OCI-M2 (cell line): Measurements from ENCODE around the gene PDZD2.
A peak's percentile ranks its signal among the peaks of the same experiment; 100 is the strongest.

Source experiments
- DNase-seq: peaks from one replicate; lab custom pipeline; 2025; ENCODE audit not compliant: unreplicated experiment; lab: John Stamatoyannopoulos, UW

The PDZD2 gene

GRCh38 chr5:31811210-31811609, 172.3 kb downstream of the PDZD2 start:
- DNase-seq, result no peak

DNA sequence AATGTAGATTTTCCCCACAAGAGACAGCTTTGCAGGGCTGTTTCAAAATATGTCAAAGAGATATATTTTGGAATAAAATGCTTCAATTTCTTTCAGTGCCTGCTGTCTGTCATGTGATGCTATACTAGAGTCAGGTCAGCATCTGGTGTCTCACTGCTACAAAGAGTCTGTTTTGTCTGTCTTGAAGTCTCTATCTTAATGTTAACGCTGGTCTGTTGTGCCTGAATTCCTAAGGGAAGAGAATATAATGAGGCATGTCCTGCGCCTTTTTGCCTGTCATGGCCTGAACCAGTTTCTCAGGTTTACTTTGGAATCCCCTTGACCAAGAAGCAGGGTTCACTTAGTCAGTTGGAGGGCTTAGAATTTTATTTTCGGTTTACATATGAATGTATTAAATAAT, 176.4 kb downstream of the PDZD2 start:
- DNase-seq, result no peak

DNA sequence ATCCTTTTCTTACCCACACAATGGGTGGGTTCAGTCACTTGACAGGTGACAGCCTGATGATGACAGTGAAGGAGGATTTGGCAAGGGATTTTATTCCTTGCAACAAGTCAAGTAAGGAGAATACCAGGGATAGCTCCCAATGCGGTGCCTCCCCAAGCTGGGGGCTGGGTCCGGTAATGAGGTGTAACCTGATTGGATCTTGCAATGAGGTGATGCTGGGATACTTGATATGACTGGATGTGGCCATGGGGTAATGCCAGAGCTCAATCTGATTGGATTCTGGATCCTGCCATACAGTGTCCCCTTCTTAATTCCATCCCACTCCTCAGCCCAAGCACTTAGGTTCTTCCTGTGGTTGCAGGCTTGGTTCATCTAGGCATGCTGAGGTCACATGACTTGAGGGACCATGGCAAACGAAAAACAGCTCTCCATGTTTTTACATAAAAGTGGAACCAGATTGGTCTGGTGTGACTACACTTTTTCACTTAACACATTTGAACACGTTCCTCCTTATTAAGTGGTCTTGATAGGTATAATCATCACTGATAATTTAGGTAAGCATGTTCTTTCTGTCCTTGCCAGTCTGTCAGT, 181.1 kb downstream of the PDZD2 start:
- DNase-seq, result no peak

GRCh38 chr5:31823472-31823871, 184.5 kb downstream of the PDZD2 start:
- no peak for DNase-seq

- DNase-seq, result no peak
Observed at GRCh38 chr5:31824869-31825517, 186.1 kb downstream of the PDZD2 start.

- peak; percentile 2 for DNase-seq
Observed at GRCh38 chr5:31825518-31826068, 186.7 kb downstream of the PDZD2 start.

DNA sequence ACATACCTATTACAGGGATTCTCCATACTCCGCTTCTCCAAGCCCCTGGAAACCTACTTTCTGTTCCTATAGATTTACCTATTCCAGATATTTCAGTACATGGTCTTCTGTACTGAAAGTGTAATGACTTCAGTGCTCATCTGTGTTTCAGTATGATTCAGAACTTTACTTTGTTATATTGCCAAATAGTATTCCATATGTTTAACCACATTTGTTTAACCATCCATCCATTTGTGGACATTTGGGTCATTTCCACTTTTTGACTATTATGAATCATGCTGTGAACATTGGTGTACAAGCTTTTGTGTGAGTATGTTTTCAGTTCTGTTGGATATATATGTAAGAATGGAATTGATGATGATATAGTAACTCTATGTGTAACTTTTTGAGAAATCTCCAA, 188.9 kb downstream of the PDZD2 start:
- DNase-seq, result no peak

DNA sequence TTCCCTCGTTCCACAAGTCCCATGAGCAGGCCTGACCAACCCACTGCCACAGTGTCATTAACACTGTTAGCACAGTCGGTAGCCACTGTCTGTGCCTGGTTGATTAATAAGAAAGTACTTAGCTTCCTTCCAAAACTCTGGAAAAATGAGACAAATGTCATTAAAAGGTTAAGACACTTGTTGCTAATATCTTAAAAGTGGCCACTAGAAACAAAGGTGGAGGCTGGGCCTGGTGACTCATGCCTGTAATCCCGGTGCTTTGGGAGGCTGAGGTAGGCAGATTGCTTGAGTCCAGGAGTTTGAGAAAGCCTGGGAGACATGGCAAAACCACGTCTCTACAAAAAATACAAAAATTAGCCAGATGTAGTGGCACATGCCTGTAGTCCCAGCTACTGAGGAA, 194.0 kb downstream of the PDZD2 start:
- DNase-seq, result no peak

- DNase-seq, result no peak
Observed at GRCh38 chr5:31833710-31834109, 194.8 kb downstream of the PDZD2 start.

- DNase-seq, result no peak
Observed at GRCh38 chr5:31844622-31845345, 205.9 kb downstream of the PDZD2 start.

DNA sequence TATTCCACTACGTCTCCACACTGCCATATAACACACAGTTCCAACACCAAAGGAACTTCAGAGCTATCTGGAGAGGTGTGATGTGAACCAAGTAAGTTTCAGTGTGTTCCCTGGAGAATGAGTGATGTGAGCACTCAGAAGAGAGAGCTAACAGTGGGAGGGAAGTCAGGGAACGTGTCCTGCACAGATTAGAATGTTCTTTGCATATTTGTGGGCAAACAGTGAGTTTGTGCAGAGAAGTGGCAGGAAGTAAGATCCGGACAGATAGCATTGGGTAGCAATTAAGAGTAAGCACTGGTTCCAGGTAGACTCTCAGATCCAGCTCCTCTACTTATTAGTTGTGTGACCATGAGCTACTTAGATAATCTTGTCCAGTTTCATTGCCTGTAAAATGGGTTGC, 206.4 kb downstream of the PDZD2 start:
- no peak for DNase-seq

GRCh38 chr5:31846934-31847333, 208.0 kb downstream of the PDZD2 start:
- no peak for DNase-seq

GRCh38 chr5:31847354-31847753, 208.4 kb downstream of the PDZD2 start:
- DNase-seq, result no peak

DNA sequence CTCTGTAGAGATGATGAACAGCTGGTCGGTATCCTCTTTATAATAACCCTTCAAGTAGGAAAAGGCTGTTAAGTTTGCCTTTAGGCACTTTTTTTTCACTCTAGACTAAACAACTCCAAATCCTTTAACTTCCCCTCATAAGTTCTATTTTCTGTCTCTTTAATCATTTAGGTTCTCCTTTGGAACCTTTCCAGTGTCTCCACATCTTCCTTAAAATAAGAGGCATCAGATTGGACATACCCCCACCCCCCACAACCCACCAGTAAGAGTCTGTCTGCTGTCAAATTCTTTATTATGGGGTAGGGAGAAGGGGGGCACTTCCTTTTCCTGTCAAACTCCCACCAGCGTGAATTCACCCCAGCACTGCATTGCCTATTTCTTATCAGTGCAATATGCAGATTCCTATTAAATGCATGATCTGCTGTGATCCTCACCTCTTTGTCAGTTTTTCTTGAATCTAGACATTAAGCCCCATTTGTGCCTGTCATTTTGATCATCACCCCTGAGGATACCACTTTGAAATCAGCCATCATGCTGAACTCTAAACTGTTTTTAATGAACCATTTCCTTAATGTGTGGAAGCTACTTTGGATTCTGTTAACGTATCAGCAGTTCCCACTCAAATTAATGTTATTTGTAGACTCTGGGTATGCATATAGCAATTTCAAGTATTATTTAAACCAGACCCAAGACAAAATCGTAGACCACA, 212.2 kb downstream of the PDZD2 start:
- no peak for DNase-seq

- no peak for DNase-seq
Observed at GRCh38 chr5:31853398-31854135, 214.6 kb downstream of the PDZD2 start.

- no peak for DNase-seq
Observed at GRCh38 chr5:31854181-31855133, 215.5 kb downstream of the PDZD2 start.

GRCh38 chr5:31855134-31856040, 216.5 kb downstream of the PDZD2 start:
- DNase-seq, result no peak

DNA sequence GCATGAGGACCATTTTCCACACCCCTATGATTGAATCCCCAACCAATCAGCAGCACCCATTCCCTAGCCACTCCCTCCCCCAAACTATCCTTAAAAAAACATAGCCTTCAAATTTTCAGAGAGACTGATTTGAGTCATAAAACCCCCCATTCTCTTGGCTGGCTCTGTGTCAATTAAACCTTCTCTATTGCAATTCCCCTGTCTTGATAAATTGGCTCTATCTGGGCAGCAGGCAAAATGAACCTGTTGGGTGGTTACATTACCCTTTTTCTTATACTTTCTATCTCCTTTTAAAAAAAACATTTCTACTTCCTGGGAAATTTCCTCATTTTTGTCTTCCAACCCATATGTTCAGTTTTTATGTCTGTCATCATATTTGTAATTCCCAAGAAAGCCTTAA, 220.2 kb downstream of the PDZD2 start:
- no peak for DNase-seq

DNA sequence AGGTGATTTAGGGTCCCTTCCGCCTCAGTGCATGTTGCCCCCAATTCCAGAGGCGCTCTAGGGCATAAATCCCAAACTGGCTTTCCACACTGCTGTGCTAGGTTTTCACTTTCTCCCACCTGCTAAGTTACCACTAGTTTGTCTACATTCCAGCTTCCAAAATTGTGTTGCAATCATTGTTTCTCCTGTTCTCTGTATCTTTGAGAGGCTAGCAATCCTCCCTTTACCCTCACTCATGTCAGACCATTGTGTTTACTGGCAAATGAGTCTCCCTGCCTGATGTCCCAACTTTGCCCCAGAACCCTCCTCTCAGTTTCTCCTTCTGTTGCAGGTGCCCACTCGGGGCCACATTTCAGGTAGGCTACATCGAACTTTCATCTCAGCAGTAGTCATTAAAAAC, 221.3 kb downstream of the PDZD2 start:
- no peak for DNase-seq
